H1 (cell line): ENCODE data around the gene LRG1. TPM values are rescaled to one million over a fixed set of nuclear protein-coding genes. Genes with fewer than 3 reads are reported as not detected.

Source experiments
- BCL11A ChIP-seq, 2 experiments: IDR thresholded peaks; one replicate each; pipeline ENCODE4 v1.6.1; 2011; ENCODE audit warnings: low read depth in 2 of 2, low read length in 2 of 2, mild to moderate bottlenecking in 2 of 2
- CHD1 ChIP-seq: IDR thresholded peaks from 2 replicates; pipeline ENCODE4 v1.6.1; 2012; ENCODE audit warnings: low read depth, low read length, improper control_type of control experiment
- GTF2F1 ChIP-seq: IDR thresholded peaks from 2 replicates; pipeline ENCODE4 v1.6.1; 2012; ENCODE audit warnings: low read depth, low read length, improper control_type of control experiment, borderline replicate concordance
- NANOG ChIP-seq: IDR thresholded peaks from 2 replicates; pipeline ENCODE4 v1.6.1; 2011; ENCODE audit warnings: low read length, low read depth, mild to moderate bottlenecking, inconsistent platforms; ENCODE audit not compliant: insufficient read depth, poor library complexity, severe bottlenecking
- RFX5 ChIP-seq: IDR thresholded peaks from 2 replicates; pipeline ENCODE4 v1.6.1; 2011; ENCODE audit warnings: low read depth, low read length, improper control_type of control experiment, borderline replicate concordance
- SP2 ChIP-seq: IDR thresholded peaks from 2 replicates; pipeline ENCODE4 v1.6.1; 2012; ENCODE audit warnings: mild to moderate bottlenecking, low read length, inconsistent platforms
- polyA plus RNA-seq, 7 experiments: library from polyadenylated mRNA; depleted of rRNA in 3 of 7; stranded (reverse) in 5 of 7; unstranded in 2 of 7; fragments of >200 nt in 5 of 7; fragments of 200-250 nt in 2 of 7; gene quantifications; 1 replicate in 5 of 7; 2 replicates in 1 of 7; 4 replicates in 1 of 7; pipeline versions ENCODE4 v1.2.1 to v1.2.3, GENCODE V29; 2011 to 2013; ENCODE audit warnings: missing spikeins in 2 of 7, mixed read lengths in 2 of 7
- total RNA-seq: library from RNA; stranded (reverse); fragmentation: NEBNext Ultra II Directional; extraction: Animal tissue kit (Norgen Biotek cat#: 25700); gene quantifications from 2 replicates; pipeline ENCODE4 v1.2.1, GENCODE V29; 2021
- TF ChIP-seq, protein P1 (sequence below): IDR thresholded peaks from 2 replicates; pipeline ENCODE4 v1.6.1; 2012; ENCODE audit warnings: inconsistent platforms

Gene LRG1
- total and polyA plus RNA-seq, 2 of the 8 experiments (the other 6 are each of a cell fraction or from before 2014, with no cell fraction given) = 0.48 to 0.79 TPM

DNA sequence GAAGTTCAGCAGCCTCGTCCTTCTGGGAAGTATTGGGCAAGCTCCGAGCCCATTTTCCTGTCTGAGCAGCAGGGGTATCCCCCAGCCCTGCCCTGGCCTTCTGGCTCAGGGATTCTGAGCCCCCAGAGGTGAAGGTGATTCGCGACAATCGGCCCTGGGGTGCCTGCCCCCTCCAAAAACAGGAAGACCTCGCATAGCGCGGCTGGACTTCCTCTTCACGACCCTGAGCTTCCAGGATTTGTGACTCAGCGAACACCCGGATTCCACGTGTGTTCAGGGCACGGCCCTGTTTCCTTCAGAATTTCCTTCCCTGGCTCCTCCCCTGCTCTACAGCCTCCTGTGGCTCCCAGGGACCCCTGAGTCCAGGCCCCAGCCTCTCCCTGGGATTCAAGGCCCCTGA is 19.7 kb upstream of the LRG1 start, which contains the start of gene SEMA6B (continued):
- TF ChIP-seq GTF2F1 = no peak
- TF ChIP-seq NANOG = no peak
- no peak for TF ChIP-seq RFX5
- TF ChIP-seq SP2 = no peak
- TF ChIP-seq, protein P1, sequence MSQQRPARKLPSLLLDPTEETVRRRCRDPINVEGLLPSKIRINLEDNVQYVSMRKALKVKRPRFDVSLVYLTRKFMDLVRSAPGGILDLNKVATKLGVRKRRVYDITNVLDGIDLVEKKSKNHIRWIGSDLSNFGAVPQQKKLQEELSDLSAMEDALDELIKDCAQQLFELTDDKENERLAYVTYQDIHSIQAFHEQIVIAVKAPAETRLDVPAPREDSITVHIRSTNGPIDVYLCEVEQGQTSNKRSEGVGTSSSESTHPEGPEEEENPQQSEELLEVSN = no peak
- TF ChIP-seq CHD1 = no peak
- TF ChIP-seq BCL11A (IDR thresholded peaks at IDR 0.05; ENCODE audit: low read depth in 2 of 2, low read length in 2 of 2) = no peak
